Vagina (tissue), 2 donors: Measurements from ENCODE around the gene MANEA. TPM values are rescaled to one million over a fixed set of nuclear protein-coding genes. Genes with fewer than 3 reads are reported as not detected.

Source experiments
- DNase-seq, 2 donors: peaks; one replicate each; pipeline ENCODE4 v3.0.0-alpha.2; 2017; ENCODE audit errors: extremely low spot score in 2 of 2
- H3K27ac ChIP-seq: fragments of 200-600 bp; sonication (generic); one replicate; pipeline ENCODE4 v1.5.1; 2019
- H3K27me3 ChIP-seq: fragments of 200-600 bp; sonication (generic); one replicate; pipeline ENCODE4 v1.5.1; 2019
- H3K36me3 ChIP-seq, 2 donors: fragments of 200-600 bp; sonication (generic); one replicate each; pipeline ENCODE4 v1.5.1; 2017 to 2019
- H3K4me1 ChIP-seq: fragments of 200-600 bp; sonication (generic); one replicate; pipeline ENCODE4 v1.5.1; 2019
- H3K4me3 ChIP-seq, 2 donors: fragments of 200-600 bp; sonication (generic); 1 replicate in 1 of 2; 2 replicates in 1 of 2; pipeline ENCODE4 v1.5.1; 2016 to 2019
- H3K9me3 ChIP-seq: fragments of 200-600 bp; sonication (generic); one replicate; pipeline ENCODE4 v1.5.1; 2019
- POLR2A ChIP-seq, 2 donors: fragments of 450-650 bp; IDR thresholded peaks; one replicate each; pipeline ENCODE4 v1.6.1; 2017; ENCODE audit warnings: antibody characterized with exemption in 2 of 2, mild to moderate bottlenecking in 2 of 2, moderate library complexity in 2 of 2
- POLR2AphosphoS5 ChIP-seq, 2 donors: sonication (generic); formaldehyde crosslinking; IDR thresholded peaks; one replicate each; pipeline ENCODE4 v1.9.0; 2017; ENCODE audit warnings: antibody characterized with exemption in 2 of 2, mild to moderate bottlenecking in 2 of 2, low read depth in 1 of 2; ENCODE audit not compliant: insufficient read depth in 1 of 2
- intact Hi-C: fragments of 100-400 bp; cut with DNase I; formaldehyde crosslinking; loops from one replicate; pipeline ENCODE4 v1.15.1; 2023
- total RNA-seq: library from RNA; depleted of rRNA; stranded (reverse); fragments of >200 nt; gene quantifications from one replicate; pipeline ENCODE4 v1.2.3, GENCODE V29; 2016
- TF ChIP-seq, protein P1 (sequence below), 3 experiments: fragments of 450-650 bp in 2 of 3; fragments of 200-600 bp in 1 of 3; sonication (generic) in 1 of 3; IDR thresholded peaks; one replicate each; pipeline ENCODE4 v1.5.1; 2017 to 2019; ENCODE audit warnings: antibody characterized with exemption in 3 of 3, mild to moderate bottlenecking in 2 of 3, moderate library complexity in 2 of 3

The MANEA gene
- total RNA-seq, 1 donor from 2014 or later = 5.9 TPM

- no peaks in the 10 kb centered on the region for H3K36me3 ChIP-seq
- TF ChIP-seq POLR2A (IDR thresholded peaks at IDR 0.05) (no peak), POLR2AphosphoS5 (IDR thresholded peaks at IDR 0.05; ENCODE audit: insufficient read depth in 1 of 2, low read depth in 1 of 2) (no peak)
- TF ChIP-seq, protein P1, sequence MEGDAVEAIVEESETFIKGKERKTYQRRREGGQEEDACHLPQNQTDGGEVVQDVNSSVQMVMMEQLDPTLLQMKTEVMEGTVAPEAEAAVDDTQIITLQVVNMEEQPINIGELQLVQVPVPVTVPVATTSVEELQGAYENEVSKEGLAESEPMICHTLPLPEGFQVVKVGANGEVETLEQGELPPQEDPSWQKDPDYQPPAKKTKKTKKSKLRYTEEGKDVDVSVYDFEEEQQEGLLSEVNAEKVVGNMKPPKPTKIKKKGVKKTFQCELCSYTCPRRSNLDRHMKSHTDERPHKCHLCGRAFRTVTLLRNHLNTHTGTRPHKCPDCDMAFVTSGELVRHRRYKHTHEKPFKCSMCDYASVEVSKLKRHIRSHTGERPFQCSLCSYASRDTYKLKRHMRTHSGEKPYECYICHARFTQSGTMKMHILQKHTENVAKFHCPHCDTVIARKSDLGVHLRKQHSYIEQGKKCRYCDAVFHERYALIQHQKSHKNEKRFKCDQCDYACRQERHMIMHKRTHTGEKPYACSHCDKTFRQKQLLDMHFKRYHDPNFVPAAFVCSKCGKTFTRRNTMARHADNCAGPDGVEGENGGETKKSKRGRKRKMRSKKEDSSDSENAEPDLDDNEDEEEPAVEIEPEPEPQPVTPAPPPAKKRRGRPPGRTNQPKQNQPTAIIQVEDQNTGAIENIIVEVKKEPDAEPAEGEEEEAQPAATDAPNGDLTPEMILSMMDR (IDR thresholded peaks at IDR 0.05) = no peak
- peaks cover 25% of the 10 kb centered on the region for H3K4me1 ChIP-seq
- no peaks in the 10 kb centered on the region for H3K27me3 ChIP-seq
- peak overlapping the region; percentile 57 for H3K27ac ChIP-seq
- no peaks in the 10 kb centered on the region for H3K9me3 ChIP-seq
- H3K4me3 ChIP-seq = no peak overlapping the region
- intact Hi-C loops = no loop called here
- DNase-seq = no peak
Observed at GRCh38 chr6:95544517-95545225, 32.7 kb upstream of the MANEA start.

DNA sequence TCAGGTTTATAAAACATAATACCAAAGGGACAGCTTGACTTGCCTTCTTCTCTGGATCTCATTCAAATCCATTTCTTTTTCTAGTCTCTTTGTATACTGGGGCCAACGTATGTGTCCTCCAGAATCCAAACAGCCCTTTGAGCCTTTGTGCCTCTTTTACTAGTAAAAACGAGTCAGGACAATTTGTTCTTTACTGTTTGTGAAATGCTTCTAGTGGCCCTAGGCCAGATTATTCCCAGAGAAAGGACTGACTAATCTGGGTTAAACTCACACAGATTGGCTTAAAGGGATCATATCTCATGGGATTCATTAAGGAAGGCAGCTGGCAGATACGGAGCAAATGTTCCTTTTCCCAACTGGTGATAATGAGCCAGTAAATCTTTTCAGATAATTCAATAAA is 32.1 kb upstream of the MANEA start:
- no peaks in the 10 kb centered on the region for H3K36me3 ChIP-seq
- no peak for DNase-seq
- no peaks in the 10 kb centered on the region for H3K9me3 ChIP-seq
- no peak overlapping the region for H3K4me3 ChIP-seq
- H3K4me1 ChIP-seq = peaks cover 25% of the 10 kb centered on the region
- TF ChIP-seq POLR2A (IDR thresholded peaks at IDR 0.05) (no peak), POLR2AphosphoS5 (IDR thresholded peaks at IDR 0.05; ENCODE audit: insufficient read depth in 1 of 2, low read depth in 1 of 2) (peak; percentile 22 to 61)
- TF ChIP-seq, protein P1 (IDR thresholded peaks at IDR 0.05) = no peak
- H3K27me3 ChIP-seq = no peaks in the 10 kb centered on the region
- intact Hi-C loops = no loop called here
- peak overlapping the region; percentile 57 for H3K27ac ChIP-seq

DNA sequence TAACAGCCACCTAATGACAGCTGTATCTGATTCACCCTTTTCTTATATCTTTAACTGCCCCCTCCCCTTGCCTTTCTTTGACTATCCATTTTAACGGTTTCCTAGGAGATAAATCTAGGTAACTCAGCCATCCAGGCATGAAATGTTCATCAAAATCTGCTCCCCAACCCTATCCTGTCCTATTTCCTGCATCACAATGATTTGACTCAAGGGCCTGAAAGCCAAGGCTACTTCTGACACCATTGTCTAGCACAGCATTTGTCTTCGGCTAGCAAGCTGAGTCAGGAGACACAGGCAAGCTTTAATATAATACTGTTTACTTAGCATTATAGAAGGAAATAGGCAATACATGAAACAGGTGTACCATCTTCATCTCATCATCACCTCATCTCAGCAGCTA is 31.6 kb upstream of the MANEA start:
- Histone ChIP-seq H3K27me3 (no peaks in the 10 kb centered on the region), H3K4me3 (no peak overlapping the region), H3K27ac (peak overlapping the region; percentile 51), H3K9me3 (no peaks in the 10 kb centered on the region), H3K4me1 (peaks cover 25% of the 10 kb centered on the region), H3K36me3 (no peaks in the 10 kb centered on the region)
- TF ChIP-seq POLR2A (IDR thresholded peaks at IDR 0.05) (no peak), POLR2AphosphoS5 (IDR thresholded peaks at IDR 0.05; ENCODE audit: insufficient read depth in 1 of 2, low read depth in 1 of 2) (no peak)
- TF ChIP-seq, protein P1 (IDR thresholded peaks at IDR 0.05) = no peak
- intact Hi-C loops = no loop called here
- DNase-seq = no peak

DNA sequence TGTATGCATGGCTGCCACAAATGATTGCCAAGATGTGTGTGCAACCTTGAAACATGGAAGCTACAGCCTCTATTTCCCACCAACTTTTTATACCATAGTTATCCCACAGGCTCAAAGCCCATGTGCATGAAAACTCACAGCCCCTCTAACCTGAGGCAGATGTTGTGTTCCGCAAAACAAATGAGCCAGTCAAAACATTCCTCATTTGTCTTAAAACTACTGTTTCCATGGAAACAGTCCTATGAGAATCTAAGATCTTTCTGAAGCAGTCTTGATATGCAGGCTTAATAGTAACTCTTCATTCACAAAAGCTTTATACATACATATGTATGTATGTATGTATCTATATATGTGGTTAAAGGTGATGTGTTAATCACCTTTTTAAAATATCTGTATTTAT is 31.2 kb upstream of the MANEA start:
- no peak for DNase-seq
- Histone ChIP-seq H3K27ac (no peak overlapping the region), H3K27me3 (no peaks in the 10 kb centered on the region), H3K4me1 (peaks cover 25% of the 10 kb centered on the region), H3K4me3 (no peak overlapping the region), H3K9me3 (no peaks in the 10 kb centered on the region), H3K36me3 (no peaks in the 10 kb centered on the region)
- TF ChIP-seq, protein P1 (IDR thresholded peaks at IDR 0.05) = no peak
- TF ChIP-seq POLR2AphosphoS5 (IDR thresholded peaks at IDR 0.05; ENCODE audit: insufficient read depth in 1 of 2, low read depth in 1 of 2) = no peak
- TF ChIP-seq POLR2A (IDR thresholded peaks at IDR 0.05) = no peak
- intact Hi-C loops = no loop called here

DNA sequence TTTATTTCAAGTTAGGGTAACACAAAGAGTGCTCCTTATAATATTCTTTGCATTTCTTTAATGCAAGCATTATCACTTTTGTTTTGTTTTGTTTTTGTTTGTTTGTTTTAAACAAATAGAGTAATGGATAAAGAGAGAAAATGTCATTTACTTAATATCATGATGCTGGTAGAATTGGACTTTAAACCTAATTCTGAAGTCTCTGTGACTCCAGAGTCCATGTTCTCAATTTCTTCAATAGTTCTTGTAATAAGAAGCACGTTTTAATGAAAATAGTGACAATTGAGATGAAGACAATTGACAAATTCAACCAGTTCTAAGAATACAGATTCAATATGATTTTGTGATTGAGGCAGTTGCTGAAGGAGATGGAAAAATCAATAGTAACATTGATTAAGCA is 30.3 kb upstream of the MANEA start:
- Histone ChIP-seq H3K27me3 (no peaks in the 10 kb centered on the region), H3K27ac (no peak overlapping the region), H3K9me3 (no peaks in the 10 kb centered on the region), H3K4me3 (no peak overlapping the region), H3K36me3 (no peaks in the 10 kb centered on the region), H3K4me1 (peaks cover 25% of the 10 kb centered on the region)
- DNase-seq = no peak
- intact Hi-C loops = no loop called here
- TF ChIP-seq POLR2AphosphoS5 (IDR thresholded peaks at IDR 0.05; ENCODE audit: insufficient read depth in 1 of 2, low read depth in 1 of 2) = no peak
